AG04449 (cell line): ENCODE data around the gene ALDH8A1.

Experiments used
- CTCF ChIA-PET: fragments of 350-600 bp; formaldehyde crosslinking; extraction: SDS; loops from one replicate; lab custom pipeline; 2021; ENCODE audit warnings: antibody characterized with exemption; lab: Yijun Ruan, JAX
- POLR2A ChIA-PET: fragments of 400-600, 350-600 bp; formaldehyde crosslinking; extraction: SDS; loops from one replicate; lab custom pipeline; 2020; ENCODE audit warnings: antibody characterized with exemption, inconsistent platforms; lab: Yijun Ruan, JAX
- DNase-seq: peaks from one replicate; pipeline ENCODE4 v3.0.0-alpha.2; 2010; ENCODE audit warnings: low read depth, low spot score
- H3K4me3 ChIP-seq: 2 replicates; pipeline ENCODE4 v1.5.1; 2011; ENCODE audit warnings: low read depth, mild to moderate bottlenecking, control low read depth, low read length
- CTCF ChIP-seq: IDR thresholded peaks from one replicate; pipeline ENCODE4 v1.5.1; 2011; ENCODE audit warnings: mild to moderate bottlenecking, moderate library complexity, low read length, control low read depth, inconsistent platforms; ENCODE audit not compliant: insufficient read depth; ENCODE audit errors: missing control alignments

The ALDH8A1 gene

GRCh38 chr6:134894800-134895199 is 55.1 kb downstream of the ALDH8A1 start:
- DNase-seq, result no peak
- no peak for TF ChIP-seq CTCF
- no peak overlapping the region for H3K4me3 ChIP-seq
- ChIA-PET CTCF (interaction anchor here (1.5 to 3.4 kb wide), 3 partner anchors 12 to 739 kb away, joined by 3 to 26 read pairs (median 6); no protein-coding TSS in a partner anchor), POLR2A (no interaction called here)

GRCh38 chr6:134892362-134892761 is 57.5 kb downstream of the ALDH8A1 start:
- DNase-seq, result no peak
- ChIA-PET CTCF (interaction anchor here (3.0 kb wide), 1 partner anchor 10 kb away, joined by 15 read pairs; no protein-coding TSS in a partner anchor), POLR2A (no interaction called here)
- TF ChIP-seq CTCF, result no peak
- H3K4me3 ChIP-seq, result no peak overlapping the region

- no peak for DNase-seq
- TF ChIP-seq CTCF, result no peak
- CTCF ChIA-PET, result interaction anchor here (0.8 to 3.0 kb wide), 4 partner anchors 9 to 781 kb away, joined by 3 to 15 read pairs (median 6); no protein-coding TSS in a partner anchor
- POLR2A ChIA-PET, result no interaction called here
- no peak overlapping the region for H3K4me3 ChIP-seq
Observed at GRCh38 chr6:134891633-134892032, 58.3 kb downstream of the ALDH8A1 start.

GRCh38 chr6:134888316-134888715 is 61.6 kb downstream of the ALDH8A1 start:
- CTCF ChIA-PET, result interaction anchor here (0.8 to 2.5 kb wide), 8 partner anchors 10 to 777 kb away, joined by 3 to 10 read pairs (median 4); no protein-coding TSS in a partner anchor
- H3K4me3 ChIP-seq, result no peak overlapping the region
- DNase-seq, result no peak
- POLR2A ChIA-PET, result no interaction called here
- TF ChIP-seq CTCF, result no peak

GRCh38 chr6:134884752-134885151 is 65.1 kb downstream of the ALDH8A1 start:
- ChIA-PET POLR2A (no interaction called here), CTCF (interaction anchor here (3.5 to 6.9 kb wide), 8 partner anchors 10 to 773 kb away, joined by 21 to 98 read pairs (median 41); no protein-coding TSS in a partner anchor)
- no peak for DNase-seq
- TF ChIP-seq CTCF, result no peak
- H3K4me3 ChIP-seq, result no peak overlapping the region

GRCh38 chr6:134883314-134883713 is 66.6 kb downstream of the ALDH8A1 start:
- DNase-seq, result no peak
- TF ChIP-seq CTCF, result no peak
- ChIA-PET CTCF (interaction anchor here (0.8 to 6.9 kb wide), 50 partner anchors 8 to 959 kb away, joined by 3 to 98 read pairs (median 7); no protein-coding TSS in a partner anchor), POLR2A (interaction anchor here (0.9 to 1.1 kb wide), 2 partner anchors 709 to 712 kb away, joined by 3 to 5 read pairs; no protein-coding TSS in a partner anchor)
- H3K4me3 ChIP-seq, result no peak overlapping the region
